Neuronal stem cell (in vitro differentiated cells): ENCODE results near the gene GARIN5A.
A peak's percentile ranks its signal among the peaks of the same experiment; 100 is the strongest.

Source experiments
- DNase-seq: peaks from one replicate; pipeline ENCODE4 v3.0.0-alpha.2; 2013; ENCODE audit warnings: low spot score
- H2AFZ ChIP-seq: one replicate; pipeline ENCODE4 v1.6.1; 2013; ENCODE audit warnings: mild to moderate bottlenecking, low read length, inconsistent platforms
- H2AK5ac ChIP-seq: 2 replicates; pipeline ENCODE4 v1.6.1; 2013; ENCODE audit warnings: low read depth, mild to moderate bottlenecking, inconsistent platforms, low read length, moderate library complexity, mixed read lengths
- H2BK120ac ChIP-seq: 2 replicates; pipeline ENCODE4 v1.6.1; 2013; ENCODE audit warnings: low read depth, mild to moderate bottlenecking, inconsistent platforms, low read length, moderate library complexity, mixed read lengths
- H2BK12ac ChIP-seq: one replicate; pipeline ENCODE4 v1.6.1; 2013; ENCODE audit warnings: low read length, inconsistent platforms
- H2BK15ac ChIP-seq: 2 replicates; pipeline ENCODE4 v1.6.1; 2013; ENCODE audit warnings: mild to moderate bottlenecking, low read length, inconsistent platforms, mixed read lengths
- H2BK5ac ChIP-seq: one replicate; pipeline ENCODE4 v1.6.1; 2013; ENCODE audit warnings: inconsistent platforms, mild to moderate bottlenecking, low read length, moderate library complexity
- H3K14ac ChIP-seq: one replicate; pipeline ENCODE4 v1.6.1; 2013; ENCODE audit warnings: low read length, inconsistent platforms
- H3K18ac ChIP-seq: 2 replicates; pipeline ENCODE4 v1.6.1; 2013; ENCODE audit warnings: low read length, inconsistent platforms
- H3K23ac ChIP-seq: 2 replicates; pipeline ENCODE4 v1.6.1; 2013; ENCODE audit warnings: low read depth, mild to moderate bottlenecking, mixed read lengths, low read length, inconsistent platforms; ENCODE audit not compliant: poor library complexity
- H3K27ac ChIP-seq: replicated peaks from 3 replicates; pipeline ENCODE4 v1.5.1; 2013; ENCODE audit warnings: low read length, inconsistent platforms
- H3K27me3 ChIP-seq, 3 experiments: 2 replicates each; pipeline ENCODE4 v1.6.1; 2013; ENCODE audit warnings: low read length in 3 of 3, mild to moderate bottlenecking in 2 of 3, inconsistent platforms in 1 of 3, low read depth in 1 of 3, mixed read lengths in 1 of 3, moderate library complexity in 1 of 3; ENCODE audit not compliant: control insufficient read depth in 3 of 3, insufficient read depth in 3 of 3
- H3K36me3 ChIP-seq, 2 donors: replicated peaks in 1 of 2; 2 replicates each; pipeline ENCODE4 v1.6.1; 2013; ENCODE audit warnings: low read length in 2 of 2; ENCODE audit not compliant: control insufficient read depth in 2 of 2, insufficient read depth in 2 of 2
- H3K4ac ChIP-seq: 2 replicates; pipeline ENCODE4 v1.6.1; 2013; ENCODE audit warnings: inconsistent platforms, mild to moderate bottlenecking, low read length, moderate library complexity
- H3K4me1 ChIP-seq, 2 donors: 1 replicate in 1 of 2; 2 replicates in 1 of 2; pipeline ENCODE4 v1.6.1; 2013; ENCODE audit warnings: low read length in 2 of 2, low read depth in 1 of 2; ENCODE audit not compliant: control insufficient read depth in 2 of 2, insufficient read depth in 1 of 2
- H3K4me2 ChIP-seq: one replicate; pipeline ENCODE4 v1.6.1; 2013; ENCODE audit warnings: mild to moderate bottlenecking, low read length, inconsistent platforms; ENCODE audit not compliant: insufficient read depth, poor library complexity, severe bottlenecking
- H3K4me3 ChIP-seq, 2 donors: 2 replicates each; pipeline ENCODE4 v1.5.1; 2013; ENCODE audit warnings: low read length in 2 of 2, mild to moderate bottlenecking in 2 of 2, inconsistent platforms in 1 of 2, moderate library complexity in 1 of 2
- H3K79me1 ChIP-seq: one replicate; pipeline ENCODE4 v1.6.1; 2013; ENCODE audit warnings: low read depth, mild to moderate bottlenecking, inconsistent platforms, low read length, moderate library complexity
- H3K9ac ChIP-seq: one replicate; pipeline ENCODE4 v1.6.1; 2013; ENCODE audit warnings: mild to moderate bottlenecking, low read depth, low read length, inconsistent platforms; ENCODE audit not compliant: poor library complexity
- H3K9me3 ChIP-seq, 2 donors: replicated peaks in 1 of 2; 2 replicates each; pipeline versions ENCODE3 to v1.6.1; 2013; ENCODE audit warnings: low read length in 2 of 2, mild to moderate bottlenecking in 2 of 2, inconsistent platforms in 1 of 2, low read depth in 1 of 2, mixed read lengths in 1 of 2, moderate library complexity in 1 of 2; ENCODE audit not compliant: control insufficient read depth in 2 of 2, insufficient read depth in 1 of 2
- H4K8ac ChIP-seq: one replicate; pipeline ENCODE4 v1.6.1; 2013; ENCODE audit warnings: low read depth, mild to moderate bottlenecking, inconsistent platforms, low read length, moderate library complexity
- H4K91ac ChIP-seq: one replicate; pipeline ENCODE4 v1.6.1; 2013; ENCODE audit warnings: low read length, low read depth, mild to moderate bottlenecking, inconsistent platforms; ENCODE audit not compliant: poor library complexity
- WGBS, 2 donors: extraction: QIAGEN DNeasy Blood & Tissue Kit; methylation state at CpG; one replicate each; pipeline ENCODE4 v1.1.7; 2013; ENCODE audit warnings: missing lambda C conversion rate in 2 of 2, mixed read lengths in 1 of 2; ENCODE audit not compliant: insufficient read length in 2 of 2, insufficient replicate concordance in 1 of 2; ENCODE audit errors: extremely low coverage in 2 of 2; 5-methylcytosine and 5-hydroxymethylcytosine counted together

The GARIN5A gene

GRCh38 chr19:50512999-50513745 is 36.5 kb upstream of the GARIN5A start:
- Histone ChIP-seq H3K27ac (no peak overlapping the region), H2AFZ (no peak overlapping the region), H3K18ac (peak overlapping the region; percentile 5), H3K4me2 (no peak overlapping the region), H3K36me3 (peaks cover 12 to 23% of the 10 kb centered on the region in 2 donors), H3K4me1 (peaks cover 26 to 46% of the 10 kb centered on the region in 2 donors), H3K9me3 (peaks cover 0 to 2% of the 10 kb centered on the region in 2 donors), H3K27me3 (no peaks in the 10 kb centered on the region), H3K9ac (peak overlapping the region; percentile 60), H3K23ac (peak overlapping the region; percentile 85), H2AK5ac (peak overlapping the region; percentile 94), H3K4me3 (no peak overlapping the region), H2BK120ac (peak overlapping the region; percentile 28), H4K8ac (no peak overlapping the region), H3K79me1 (peaks cover 7% of the 10 kb centered on the region), H2BK5ac (peak overlapping the region; percentile 93), H3K14ac (no peak overlapping the region), H3K4ac (no peak overlapping the region), H2BK12ac (no peak overlapping the region), H4K91ac (no peak overlapping the region), H2BK15ac (no peak overlapping the region)
- no peak for DNase-seq
- no CpG with 5 or more reads among the region's 12 CpGs for WGBS, 2 donors

DNA sequence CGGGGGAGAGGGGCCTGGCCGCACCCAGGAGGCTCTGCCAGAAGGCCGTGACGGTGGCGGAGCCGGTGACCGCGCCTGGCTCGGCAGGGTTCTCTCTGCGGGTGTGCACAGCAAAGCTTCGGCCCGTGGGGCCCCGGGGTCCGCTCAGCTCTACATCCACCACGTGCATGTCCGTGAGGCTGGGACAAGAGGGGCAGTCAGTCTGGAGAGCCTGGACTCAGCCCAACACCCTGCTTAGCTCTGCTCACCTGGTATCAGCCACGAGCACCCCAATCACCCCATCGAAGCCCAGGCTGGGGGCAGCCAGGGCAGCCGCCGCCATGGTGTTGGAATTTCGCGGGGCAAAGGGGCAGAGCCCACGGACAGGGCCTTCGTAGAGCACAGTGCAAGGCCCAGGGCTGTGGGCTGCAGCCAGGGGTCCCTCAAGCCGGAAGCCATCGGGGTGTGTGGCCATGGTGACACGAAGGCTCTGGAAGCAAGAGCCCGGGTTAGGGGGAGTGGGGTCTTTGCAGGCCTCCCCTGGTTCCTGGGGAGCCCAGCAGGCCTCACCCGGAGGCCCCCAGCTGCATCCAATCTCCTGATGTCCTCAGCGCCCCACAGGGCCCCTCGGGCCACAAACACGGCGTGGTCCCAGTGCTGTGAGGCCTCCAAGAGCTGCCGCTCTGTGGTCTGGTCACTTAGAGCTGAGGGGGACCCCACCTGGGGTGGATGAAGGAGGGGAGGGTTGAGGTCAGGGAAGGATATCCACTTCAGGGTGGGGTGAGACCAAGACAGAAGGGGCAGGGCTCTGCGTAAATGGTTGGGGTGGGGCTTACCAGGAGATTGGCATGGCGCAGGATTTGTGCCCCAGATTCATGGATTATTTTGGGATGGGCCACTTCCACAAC is 35.7 kb upstream of the GARIN5A start:
- no peak overlapping the region for H3K27ac ChIP-seq
- H4K91ac ChIP-seq, result peak overlapping the region; percentile 53
- H2BK5ac ChIP-seq, result peak overlapping the region; percentile 93
- H3K18ac ChIP-seq, result peak overlapping the region; percentile 91
- H2AFZ ChIP-seq, result no peak overlapping the region
- H3K14ac ChIP-seq, result no peak overlapping the region
- H3K9me3 ChIP-seq, result no peaks in the 10 kb centered on the region
- no peak overlapping the region for H4K8ac ChIP-seq
- peak overlapping the region; percentile 99 for H2AK5ac ChIP-seq
- H2BK12ac ChIP-seq, result no peak overlapping the region
- no peak overlapping the region for H2BK120ac ChIP-seq
- peak overlapping the region in 1 of 2 donors; percentile 57 for H3K4me3 ChIP-seq
- H2BK15ac ChIP-seq, result peak overlapping the region; percentile 39
- peak overlapping the region; percentile 73 for H3K23ac ChIP-seq
- no CpG with 5 or more reads among the region's 36 CpGs for WGBS, 2 donors
- H3K4ac ChIP-seq, result no peak overlapping the region
- no peak overlapping the region for H3K9ac ChIP-seq
- no peaks in the 10 kb centered on the region for H3K79me1 ChIP-seq
- peaks cover 4 to 15% of the 10 kb centered on the region in 2 donors for H3K36me3 ChIP-seq
- peak overlapping the region; percentile 18 for H3K4me2 ChIP-seq
- DNase-seq, result no peak
- peaks cover 26 to 46% of the 10 kb centered on the region in 2 donors for H3K4me1 ChIP-seq
- H3K27me3 ChIP-seq, result no peaks in the 10 kb centered on the region

- Histone ChIP-seq H3K23ac (peak within 1 kb of the TSS; percentile 85), H2BK12ac (no peak within 1 kb of the TSS), H3K9me3 (no peaks in the 10 kb centered on the region), H3K18ac (peak within 1 kb of the TSS; percentile 91), H4K91ac (peak within 1 kb of the TSS; percentile 53), H3K36me3 (peaks cover 0 to 7% of the 10 kb centered on the region in 2 donors), H3K27ac (peak within 1 kb of the TSS; percentile 71), H2BK5ac (peak within 1 kb of the TSS; percentile 93), H2BK15ac (no peak within 1 kb of the TSS), H3K4ac (no peak within 1 kb of the TSS), H3K14ac (no peak within 1 kb of the TSS), H3K79me1 (no peaks in the 10 kb centered on the region), H2AK5ac (peak within 1 kb of the TSS; percentile 99), H3K4me3 (peak within 1 kb of the TSS; percentile 57 to 77), H3K4me1 (peaks cover 26 to 46% of the 10 kb centered on the region in 2 donors), H3K4me2 (peak within 1 kb of the TSS; percentile 87), H4K8ac (peak within 1 kb of the TSS; percentile 99), H2BK120ac (peak within 1 kb of the TSS; percentile 2), H3K9ac (peak within 1 kb of the TSS; percentile 70), H2AFZ (peak within 1 kb of the TSS; percentile 88), H3K27me3 (no peaks in the 10 kb centered on the region)
- peak; percentile 99 for DNase-seq
- no CpG with 5 or more reads among the region's 69 CpGs for WGBS, 2 donors
Measured at GRCh38 chr19:50511069-50511822, 34.6 kb upstream of the GARIN5A start, which contains the start of gene JOSD2. TSS of gene JOSD2 (minus strand) at chr19:50511191. CDS start at chr19:50510431, 760 bp downstream.
